Measurements from ENCODE around the gene ANKRD52. TPM values are rescaled to one million over a fixed set of nuclear protein-coding genes. Genes with fewer than 3 reads are reported as not detected.
"Not testable (repeated sequence)": the region's sequence is repeated elsewhere in the genome, so short reads cannot be mapped to it uniquely, and the experiment has no call there.

The ANKRD52 gene
- total RNA-seq, 6 experiments from 2014 or later: 10.6 to 16.1 (median 12.2) TPM

- TF ChIP-seq POLR2A (IDR thresholded peaks at IDR 0.05) (no peak), CTCF (IDR thresholded peaks at IDR 0.05) (no peak)
- Histone ChIP-seq H3K4me3 (no peak overlapping the region), H3K9me3 (no peaks in the 10 kb centered on the region), H3K27me3 (no peaks in the 10 kb centered on the region), H3K4me1 (peaks cover 0 to 62% (median 12%) of the 10 kb centered on the region in 4 donors), H3K27ac (peak overlapping the region in 1 of 3 donors; percentile 38), H3K36me3 (peaks cover 6 to 56% (median 30%) of the 10 kb centered on the region in 4 donors)
- WGBS (ENCODE audit: insufficient coverage, low coverage, low lambda C conversion rate, missing lambda C conversion rate): 30% methylated on average over 4 of the region's 4 CpGs
- DNase-seq (no peak), ATAC-seq (peak; percentile 9 to 53 (median 27))
- intact Hi-C loops (cut with DNase I): no loop called here
Observed at GRCh38 chr12:56286044-56286830, 28.1 kb upstream of the ANKRD52 start.

GRCh38 chr12:56284263-56284662 lies 26.1 kb upstream of the ANKRD52 start:
- H3K27me3 ChIP-seq; intact Hi-C loops (cut with DNase I); DNase-seq; ATAC-seq; H3K27ac ChIP-seq; H3K9me3 ChIP-seq; H3K4me3 ChIP-seq: not testable (repeated sequence)
- H3K4me1 ChIP-seq: peaks cover 0 to 69% (median 17%) of the 10 kb centered on the region in 4 donors
- peaks cover 6 to 56% (median 35%) of the 10 kb centered on the region in 4 donors for H3K36me3 ChIP-seq
- 81% methylated on average over 3 of the region's 5 CpGs for WGBS (ENCODE audit: insufficient coverage, low coverage, low lambda C conversion rate, missing lambda C conversion rate)

GRCh38 chr12:56282579-56282978 lies 24.4 kb upstream of the ANKRD52 start:
- Histone ChIP-seq H3K27me3 (no peaks in the 10 kb centered on the region), H3K36me3 (peaks cover 6 to 73% (median 40%) of the 10 kb centered on the region in 4 donors), H3K27ac (no peak overlapping the region), H3K9me3 (no peaks in the 10 kb centered on the region), H3K4me1 (peaks cover 0 to 63% (median 17%) of the 10 kb centered on the region in 4 donors), H3K4me3 (no peak overlapping the region)
- ATAC-seq: no peak
- 93% methylated on average over 2 of the region's 2 CpGs for WGBS (ENCODE audit: insufficient coverage, low coverage, low lambda C conversion rate, missing lambda C conversion rate)
- intact Hi-C loops (cut with DNase I): no loop called here
- DNase-seq: no peak
- TF ChIP-seq POLR2A (IDR thresholded peaks at IDR 0.05) (no peak), CTCF (IDR thresholded peaks at IDR 0.05) (no peak)

GRCh38 chr12:56282030-56282429 lies 23.8 kb upstream of the ANKRD52 start:
- no peak for ATAC-seq
- 62% methylated on average over 5 of the region's 6 CpGs for WGBS (ENCODE audit: insufficient coverage, low coverage, low lambda C conversion rate, missing lambda C conversion rate)

More at GRCh38 chr12:56282030-56282429, 23.8 kb upstream of the ANKRD52 start:
- Histone ChIP-seq H3K4me1 (peaks cover 0 to 57% (median 16%) of the 10 kb centered on the region in 4 donors), H3K4me3 (no peak overlapping the region), H3K36me3 (peaks cover 6 to 78% (median 42%) of the 10 kb centered on the region in 4 donors), H3K27me3 (no peaks in the 10 kb centered on the region), H3K27ac (peak overlapping the region in 1 of 3 donors; percentile 8), H3K9me3 (no peaks in the 10 kb centered on the region)
- intact Hi-C loops (cut with DNase I): no loop called here
- DNase-seq: no peak
- TF ChIP-seq CTCF (IDR thresholded peaks at IDR 0.05): no peak
- TF ChIP-seq POLR2A (IDR thresholded peaks at IDR 0.05): no peak
